Inflammatory macrophage treated with lipopolysaccharide for 1 hour (primary cell): ENCODE data around the gene KDM2B.
A peak's percentile ranks its signal among the peaks of the same experiment; 100 is the strongest.

Experiments
- DNase-seq, 2 donors: peaks; one replicate each; pipeline ENCODE4 v3.0.0-alpha.2; 2020 to 2022

KDM2B gene

GRCh38 chr12:121525411-121525810 is 55.4 kb downstream of the KDM2B start:
- no peak for DNase-seq

- DNase-seq, result no peak
Observed at GRCh38 chr12:121524196-121524916, 56.5 kb downstream of the KDM2B start.

- no peak for DNase-seq
Observed at GRCh38 chr12:121523741-121524140, 57.1 kb downstream of the KDM2B start.

GRCh38 chr12:121522971-121523370 is 57.9 kb downstream of the KDM2B start:
- DNase-seq, result no peak

GRCh38 chr12:121520586-121521086 is 60.2 kb downstream of the KDM2B start:
- DNase-seq, result peak in 1 of 2 donors; percentile 71

- DNase-seq, result no peak
Observed at GRCh38 chr12:121520119-121520518, 60.7 kb downstream of the KDM2B start.

GRCh38 chr12:121519227-121519626 is 61.6 kb downstream of the KDM2B start:
- no peak for DNase-seq

- DNase-seq, result no peak
Observed at GRCh38 chr12:121518656-121519055, 62.2 kb downstream of the KDM2B start.

- no peak for DNase-seq
Observed at GRCh38 chr12:121516437-121517011, 64.3 kb downstream of the KDM2B start.

- DNase-seq, result no peak
Observed at GRCh38 chr12:121515615-121516014, 65.2 kb downstream of the KDM2B start.

- no peak for DNase-seq
Observed at GRCh38 chr12:121514184-121514742, 66.6 kb downstream of the KDM2B start.

GRCh38 chr12:121513464-121514183 is 67.2 kb downstream of the KDM2B start:
- DNase-seq, result no peak

GRCh38 chr12:121512561-121512960 is 68.3 kb downstream of the KDM2B start:
- DNase-seq, result no peak

GRCh38 chr12:121511916-121512315 is 68.9 kb downstream of the KDM2B start:
- DNase-seq, result no peak

- DNase-seq, result no peak
Observed at GRCh38 chr12:121509339-121509738, 71.5 kb downstream of the KDM2B start.

- DNase-seq, result no peak
Observed at GRCh38 chr12:121508533-121508932, 72.3 kb downstream of the KDM2B start.

- DNase-seq, result no peak
Observed at GRCh38 chr12:121507984-121508383, 72.8 kb downstream of the KDM2B start.

GRCh38 chr12:121507245-121507644 is 73.6 kb downstream of the KDM2B start:
- no peak for DNase-seq

GRCh38 chr12:121505513-121505912 is 75.3 kb downstream of the KDM2B start:
- DNase-seq, result no peak

- no peak for DNase-seq
Observed at GRCh38 chr12:121504505-121504904, 76.3 kb downstream of the KDM2B start.

GRCh38 chr12:121503395-121503794 is 77.4 kb downstream of the KDM2B start:
- no peak for DNase-seq

GRCh38 chr12:121501946-121502345 is 78.9 kb downstream of the KDM2B start:
- no peak for DNase-seq
